ENCODE measurements around the gene SLC6A6.

SLC6A6 gene

DNA sequence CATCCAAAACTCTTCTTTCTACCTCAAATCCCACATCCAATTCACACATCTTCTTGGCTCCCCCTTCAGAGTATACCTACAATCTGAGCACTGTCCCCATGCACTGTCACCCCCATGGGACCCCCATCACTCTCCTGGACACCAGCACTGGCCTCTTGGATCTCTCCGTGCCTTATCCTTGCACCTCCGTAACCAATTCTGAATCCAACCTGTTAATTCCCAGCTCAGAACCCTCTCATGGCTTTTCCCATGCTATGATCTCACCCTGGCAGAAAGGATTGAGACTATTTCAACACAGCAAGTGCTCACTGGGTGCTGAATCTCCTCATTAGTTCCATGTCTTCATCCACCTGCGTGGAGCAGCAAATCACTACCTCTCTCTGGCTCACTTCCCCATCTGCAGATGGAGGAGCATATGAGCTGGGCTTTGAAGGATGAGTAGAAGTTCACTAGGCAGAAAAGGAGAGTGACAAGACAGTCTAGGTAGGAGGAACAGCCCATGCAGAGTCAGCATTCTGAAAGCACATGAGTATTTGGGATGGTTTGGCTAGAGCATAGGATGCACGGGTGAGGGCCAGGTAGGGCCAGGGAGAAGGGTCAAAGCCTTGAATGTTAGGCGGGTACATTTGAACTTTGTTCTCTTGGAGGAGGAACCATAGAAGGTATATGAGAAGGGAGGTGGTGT, 48.7 kb downstream of the SLC6A6 start:
- Histone ChIP-seq H3K9me3 (ENCODE audit: control insufficient read depth, insufficient read depth, low read length) (no peaks in the 10 kb centered on the region; the same call in 1 of the 2 replicates), H3K9ac (ENCODE audit: low read depth, low read length) (no peak overlapping the region), H3K4me1 (ENCODE audit: insufficient read depth, low read length) (no peaks in the 10 kb centered on the region), H3K36me3 (ENCODE audit: insufficient read depth, low read length) (peaks cover 51% of the 10 kb centered on the region)

DNA sequence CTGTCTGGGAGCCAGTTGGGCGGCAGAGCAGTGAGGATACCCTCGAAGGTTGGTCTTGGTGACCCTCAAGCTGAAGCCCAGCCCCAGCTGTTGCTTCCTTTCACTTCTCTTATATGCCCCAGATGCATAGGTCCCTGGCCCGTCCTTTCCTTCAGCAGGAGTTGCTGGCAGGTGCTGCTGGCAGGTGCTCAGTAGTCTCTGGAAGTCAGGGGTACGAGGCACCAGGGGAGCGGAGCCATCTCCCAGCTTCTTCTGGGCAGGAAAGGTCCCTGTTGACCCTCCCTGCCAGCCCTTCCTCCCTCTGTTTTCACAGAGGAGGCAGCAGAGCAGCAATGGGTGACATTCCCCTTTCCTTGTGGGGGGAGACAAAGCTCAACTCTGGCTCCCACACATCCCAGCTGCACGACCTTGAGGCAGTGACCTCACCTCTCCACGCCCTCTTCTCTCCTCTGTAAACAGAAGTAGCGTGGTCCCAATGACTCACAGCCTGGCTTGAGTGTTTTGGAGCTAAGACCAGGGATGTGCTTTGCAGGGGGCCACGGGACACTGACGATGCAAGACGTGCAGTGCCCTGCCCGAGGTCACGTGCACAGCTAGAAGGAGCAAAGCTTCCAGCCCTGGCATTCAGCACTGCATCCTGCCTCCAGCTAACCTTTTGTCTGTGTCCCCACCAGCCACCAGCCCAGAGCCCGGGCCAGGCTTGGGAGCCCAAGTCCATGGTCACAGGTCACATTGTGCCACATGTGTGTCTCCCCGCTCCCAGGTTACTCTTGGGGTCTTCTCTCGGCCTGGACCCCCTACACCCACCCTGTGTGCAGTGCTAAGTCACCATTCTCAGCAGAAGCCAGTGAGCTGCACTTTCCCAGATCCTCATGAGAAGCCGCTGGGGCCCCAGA, 49.7 kb downstream of the SLC6A6 start:
- H3K4me1 ChIP-seq (ENCODE audit: insufficient read depth, low read length): no peaks in the 10 kb centered on the region
- no peaks in the 10 kb centered on the region; the same call in 1 of the 2 replicates for H3K9me3 ChIP-seq (ENCODE audit: control insufficient read depth, insufficient read depth, low read length)
- H3K9ac ChIP-seq (ENCODE audit: low read depth, low read length): no peak overlapping the region
- peaks cover 42% of the 10 kb centered on the region for H3K36me3 ChIP-seq (ENCODE audit: insufficient read depth, low read length)

GRCh38 chr3:14452740-14453710, 50.6 kb downstream of the SLC6A6 start:
- peaks cover 33% of the 10 kb centered on the region for H3K36me3 ChIP-seq (ENCODE audit: insufficient read depth, low read length)

GRCh38 chr3:14453876-14454638, 51.7 kb downstream of the SLC6A6 start:
- H3K9me3 ChIP-seq (ENCODE audit: control insufficient read depth, insufficient read depth, low read length): no peaks in the 10 kb centered on the region
- no peak overlapping the region for H3K9ac ChIP-seq (ENCODE audit: low read depth, low read length)
- H3K36me3 ChIP-seq (ENCODE audit: insufficient read depth, low read length): peaks cover 23% of the 10 kb centered on the region
- peaks cover 4% of the 10 kb centered on the region; the same call in 1 of the 2 replicates for H3K4me1 ChIP-seq (ENCODE audit: insufficient read depth, low read length)

More at GRCh38 chr3:14452740-14453710, 50.6 kb downstream of the SLC6A6 start:
- peaks cover 4% of the 10 kb centered on the region; the same call in 1 of the 2 replicates for H3K4me1 ChIP-seq (ENCODE audit: insufficient read depth, low read length)
- no peak overlapping the region for H3K9ac ChIP-seq (ENCODE audit: low read depth, low read length)
- no peaks in the 10 kb centered on the region for H3K9me3 ChIP-seq (ENCODE audit: control insufficient read depth, insufficient read depth, low read length)

DNA sequence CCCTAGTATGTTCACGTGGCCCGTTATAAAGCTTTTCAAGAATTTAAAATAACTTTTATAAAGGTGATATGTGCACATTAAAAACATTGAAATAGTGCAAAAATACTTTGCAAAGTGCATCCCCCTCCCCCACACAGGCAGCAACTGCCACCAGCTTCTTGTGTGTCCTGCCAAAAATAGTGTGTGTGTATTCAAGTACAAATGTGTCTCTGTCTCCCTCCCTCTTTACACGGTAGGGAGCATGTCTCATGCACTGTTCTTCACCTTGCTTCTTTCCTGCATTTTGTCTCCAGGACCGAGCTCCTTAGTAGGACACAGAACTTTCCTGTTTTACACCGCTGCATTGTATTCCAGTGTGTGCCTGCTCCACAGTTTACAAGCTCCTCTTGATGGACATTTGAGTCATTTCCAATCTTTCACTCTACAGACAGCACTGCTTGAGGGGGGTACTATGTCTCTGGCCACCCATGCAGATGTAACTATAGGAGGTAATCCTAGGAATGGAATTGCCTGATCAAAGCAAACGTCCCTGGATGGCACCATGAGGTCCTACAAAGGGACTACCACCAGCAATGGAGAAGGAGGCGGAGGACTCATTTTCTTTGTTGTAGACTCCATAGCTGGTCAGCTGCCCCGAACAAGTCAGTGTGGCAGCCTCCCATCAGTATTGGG, 52.4 kb downstream of the SLC6A6 start:
- Histone ChIP-seq H3K36me3 (ENCODE audit: insufficient read depth, low read length) (peaks cover 26% of the 10 kb centered on the region), H3K9ac (ENCODE audit: low read depth, low read length) (no peak overlapping the region), H3K4me1 (ENCODE audit: insufficient read depth, low read length) (peaks cover 4% of the 10 kb centered on the region; the same call in 1 of the 2 replicates), H3K9me3 (ENCODE audit: control insufficient read depth, insufficient read depth, low read length) (no peaks in the 10 kb centered on the region)

- peaks cover 4% of the 10 kb centered on the region; the same call in 1 of the 2 replicates for H3K4me1 ChIP-seq (ENCODE audit: insufficient read depth, low read length)
- H3K36me3 ChIP-seq (ENCODE audit: insufficient read depth, low read length): peaks cover 24% of the 10 kb centered on the region
- no peaks in the 10 kb centered on the region for H3K9me3 ChIP-seq (ENCODE audit: control insufficient read depth, insufficient read depth, low read length)
- H3K9ac ChIP-seq (ENCODE audit: low read depth, low read length): no peak overlapping the region
These were observed 53.3 kb downstream of the SLC6A6 start for GRCh38 chr3:14455571-14456317.

DNA sequence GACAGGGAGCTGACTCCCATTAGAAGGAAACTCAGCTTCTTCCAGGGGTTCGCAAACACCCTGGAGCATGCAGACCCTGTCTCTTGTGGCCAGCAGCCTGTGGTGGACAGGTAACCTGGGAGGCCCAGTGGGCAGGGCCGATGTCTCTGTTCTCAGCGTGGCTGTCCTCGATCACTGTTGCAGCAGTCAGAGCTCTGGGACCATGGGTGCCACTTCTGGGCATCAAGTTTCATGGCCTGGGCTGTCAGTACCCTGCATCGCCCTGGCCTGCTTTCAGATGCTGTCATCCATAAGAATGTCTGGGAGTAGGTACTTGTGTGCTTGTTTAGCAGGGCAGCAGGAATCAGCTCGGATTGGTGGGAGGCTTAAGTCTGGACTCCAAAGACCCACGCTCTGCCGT, 54.4 kb downstream of the SLC6A6 start:
- Histone ChIP-seq H3K9ac (ENCODE audit: low read depth, low read length) (no peak overlapping the region), H3K9me3 (ENCODE audit: control insufficient read depth, insufficient read depth, low read length) (no peaks in the 10 kb centered on the region), H3K4me1 (ENCODE audit: insufficient read depth, low read length) (peaks cover 4% of the 10 kb centered on the region; the same call in 1 of the 2 replicates), H3K36me3 (ENCODE audit: insufficient read depth, low read length) (peaks cover 15% of the 10 kb centered on the region)

DNA sequence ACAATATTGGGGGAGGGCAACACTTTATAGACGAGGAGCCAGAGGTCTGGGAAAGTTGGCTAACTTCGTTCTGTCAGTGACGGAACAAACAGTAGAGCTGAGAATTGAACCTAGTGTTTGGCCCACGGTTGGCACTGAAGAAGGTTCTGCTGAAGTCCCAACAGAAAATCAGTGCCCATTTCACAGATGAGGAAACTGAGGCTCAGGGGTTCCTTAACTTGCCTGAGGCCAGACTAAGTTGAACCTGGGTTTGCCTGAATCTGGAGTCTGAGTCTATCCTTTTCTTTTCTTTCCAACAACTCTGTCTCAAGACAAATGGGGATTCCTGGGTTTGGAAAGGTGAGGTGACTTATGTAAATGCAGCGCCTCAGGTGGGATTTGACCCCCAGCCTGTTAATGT, 55.1 kb downstream of the SLC6A6 start:
- H3K9ac ChIP-seq (ENCODE audit: low read depth, low read length): no peak overlapping the region
- peaks cover 10% of the 10 kb centered on the region for H3K36me3 ChIP-seq (ENCODE audit: insufficient read depth, low read length)
- peaks cover 4% of the 10 kb centered on the region; the same call in 1 of the 2 replicates for H3K4me1 ChIP-seq (ENCODE audit: insufficient read depth, low read length)
- H3K9me3 ChIP-seq (ENCODE audit: control insufficient read depth, insufficient read depth, low read length): no peaks in the 10 kb centered on the region

GRCh38 chr3:14457999-14458398, 55.6 kb downstream of the SLC6A6 start:
- Histone ChIP-seq H3K36me3 (ENCODE audit: insufficient read depth, low read length) (peaks cover 10% of the 10 kb centered on the region), H3K9me3 (ENCODE audit: control insufficient read depth, insufficient read depth, low read length) (no peaks in the 10 kb centered on the region), H3K9ac (ENCODE audit: low read depth, low read length) (no peak overlapping the region), H3K4me1 (ENCODE audit: insufficient read depth, low read length) (peaks cover 4% of the 10 kb centered on the region; the same call in 1 of the 2 replicates)

- peaks cover 4% of the 10 kb centered on the region; the same call in 1 of the 2 replicates for H3K4me1 ChIP-seq (ENCODE audit: insufficient read depth, low read length)
- H3K9me3 ChIP-seq (ENCODE audit: control insufficient read depth, insufficient read depth, low read length): no peaks in the 10 kb centered on the region
- peaks cover 10% of the 10 kb centered on the region for H3K36me3 ChIP-seq (ENCODE audit: insufficient read depth, low read length)
- H3K9ac ChIP-seq (ENCODE audit: low read depth, low read length): no peak overlapping the region
These were observed 56.2 kb downstream of the SLC6A6 start for GRCh38 chr3:14458434-14459275.

DNA sequence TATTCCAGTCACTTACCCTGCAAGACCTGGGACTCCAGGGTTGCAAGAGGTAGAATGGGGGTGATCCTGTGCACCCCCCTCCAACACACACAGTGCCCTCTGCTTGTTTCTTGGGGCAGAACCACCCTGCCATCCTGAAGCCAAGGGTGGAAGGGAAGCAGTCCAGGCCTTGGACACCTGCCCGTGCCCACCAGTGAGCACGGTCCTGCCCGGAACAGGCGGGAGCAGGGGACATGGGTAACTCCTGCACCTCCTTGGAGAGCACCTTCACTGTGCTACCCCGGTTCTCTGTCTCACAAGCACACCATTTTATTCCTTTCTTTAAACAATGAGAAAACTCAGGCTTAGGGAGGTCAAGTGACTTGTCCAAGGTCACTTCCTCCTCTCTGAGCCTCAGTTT, 57.0 kb downstream of the SLC6A6 start:
- no peaks in the 10 kb centered on the region for H3K9me3 ChIP-seq (ENCODE audit: control insufficient read depth, insufficient read depth, low read length)
- H3K4me1 ChIP-seq (ENCODE audit: insufficient read depth, low read length): peaks cover 4% of the 10 kb centered on the region; the same call in 1 of the 2 replicates
- peaks cover 10% of the 10 kb centered on the region for H3K36me3 ChIP-seq (ENCODE audit: insufficient read depth, low read length)
- no peak overlapping the region for H3K9ac ChIP-seq (ENCODE audit: low read depth, low read length)

- Histone ChIP-seq H3K9ac (ENCODE audit: low read depth, low read length) (no peak overlapping the region), H3K36me3 (ENCODE audit: insufficient read depth, low read length) (peaks cover 10% of the 10 kb centered on the region), H3K4me1 (ENCODE audit: insufficient read depth, low read length) (peaks cover 4% of the 10 kb centered on the region; the same call in 1 of the 2 replicates), H3K9me3 (ENCODE audit: control insufficient read depth, insufficient read depth, low read length) (no peaks in the 10 kb centered on the region)
These were observed 57.4 kb downstream of the SLC6A6 start for GRCh38 chr3:14459787-14460186.

Measured in ES-I3 (cell line).